GM12874 (cell line): ENCODE measurements around the gene PCNX3.

Experiments used
- CTCF ChIP-seq: IDR thresholded peaks from 2 replicates; pipeline ENCODE4 v1.5.1; 2011; ENCODE audit warnings: low read depth, mild to moderate bottlenecking, control low read depth, low read length, moderate library complexity; ENCODE audit not compliant: insufficient read depth

The PCNX3 gene

GRCh38 chr11:65589444-65590239 is 25.9 kb upstream of the PCNX3 start:
- TF ChIP-seq CTCF, result no peak

GRCh38 chr11:65590240-65590738 is 25.3 kb upstream of the PCNX3 start:
- TF ChIP-seq CTCF, result no peak

- no peak for TF ChIP-seq CTCF
Measured at GRCh38 chr11:65591939-65592857, 23.4 kb upstream of the PCNX3 start.

GRCh38 chr11:65592858-65593517 is 22.6 kb upstream of the PCNX3 start:
- TF ChIP-seq CTCF, result no peak

- TF ChIP-seq CTCF, result peak; percentile 74
Measured at GRCh38 chr11:65593518-65594414, 21.8 kb upstream of the PCNX3 start.

- TF ChIP-seq CTCF, result no peak
Measured at GRCh38 chr11:65595131-65595530, 20.4 kb upstream of the PCNX3 start.
